CD14-positive monocyte (primary cell): ENCODE data around the gene DNAJA1. TPM values are rescaled to one million over a fixed set of nuclear protein-coding genes. Genes with fewer than 3 reads are reported as not detected.

ENCODE experiments used
- DNase-seq, 3 donors: peaks; one replicate each; pipeline ENCODE4 v3.0.0-alpha.2; 2011 to 2022
- H2AFZ ChIP-seq: 2 replicates; pipeline ENCODE4 v1.6.0; 2012; ENCODE audit warnings: mild to moderate bottlenecking, low read depth, low read length, inconsistent platforms; ENCODE audit not compliant: insufficient read depth, poor library complexity, severe bottlenecking
- H3K27ac ChIP-seq, 2 donors: 1 replicate in 1 of 2; 2 replicates in 1 of 2; pipeline ENCODE4 v1.5.1; 2012 to 2013; ENCODE audit warnings: low read length in 2 of 2, control low read depth in 1 of 2, inconsistent platforms in 1 of 2, low read depth in 1 of 2, mild to moderate bottlenecking in 1 of 2
- H3K27me3 ChIP-seq, 2 donors: one replicate each; pipeline versions ENCODE4 v1.6.0 to v1.6.1; 2011 to 2013; ENCODE audit warnings: low read length in 2 of 2; ENCODE audit not compliant: control insufficient read depth in 2 of 2, insufficient read depth in 2 of 2
- H3K36me3 ChIP-seq, 2 donors: replicated peaks in 1 of 2; 1 replicate in 1 of 2; 2 replicates in 1 of 2; pipeline versions ENCODE4 v1.5.1 to v1.6.1; 2012 to 2013; ENCODE audit warnings: low read length in 2 of 2, control low read depth in 1 of 2, inconsistent platforms in 1 of 2, mild to moderate bottlenecking in 1 of 2; ENCODE audit not compliant: insufficient read depth in 2 of 2, control insufficient read depth in 1 of 2
- H3K4me1 ChIP-seq, 2 donors: 1 replicate in 1 of 2; 2 replicates in 1 of 2; pipeline versions ENCODE4 v1.5.1 to v1.6.1; 2012 to 2013; ENCODE audit warnings: low read length in 2 of 2, control low read depth in 1 of 2, inconsistent platforms in 1 of 2, mild to moderate bottlenecking in 1 of 2, moderate library complexity in 1 of 2; ENCODE audit not compliant: insufficient read depth in 2 of 2, control insufficient read depth in 1 of 2
- H3K4me2 ChIP-seq: replicated peaks from 2 replicates; pipeline ENCODE3; 2012; ENCODE audit warnings: low read length, moderate library complexity, mild to moderate bottlenecking; ENCODE audit not compliant: poor library complexity, severe bottlenecking; ENCODE audit errors: extremely low read depth
- H3K4me3 ChIP-seq, 3 experiments: fragments of 200-600 bp in 1 of 3; sonication (generic) in 1 of 3; replicated peaks in 1 of 3; 1 replicate in 2 of 3; 2 replicates in 1 of 3; pipeline ENCODE4 v1.5.1; 2011 to 2013; ENCODE audit warnings: low read length in 3 of 3, mild to moderate bottlenecking in 3 of 3, control low read depth in 2 of 3, low read depth in 2 of 3, inconsistent platforms in 1 of 3, moderate library complexity in 1 of 3
- H3K79me2 ChIP-seq: 2 replicates; pipeline ENCODE4 v1.6.0; 2012; ENCODE audit warnings: mild to moderate bottlenecking, control low read depth, inconsistent platforms, low read length, moderate library complexity; ENCODE audit not compliant: insufficient read depth
- H3K9ac ChIP-seq: 2 replicates; pipeline ENCODE4 v1.6.0; 2017; ENCODE audit warnings: low read length, mild to moderate bottlenecking; ENCODE audit not compliant: insufficient read depth, poor library complexity, severe bottlenecking
- H3K9me3 ChIP-seq, 2 donors: replicated peaks in 1 of 2; 1 replicate in 1 of 2; 2 replicates in 1 of 2; pipeline versions ENCODE4 v1.5.1 to v1.6.1; 2012 to 2013; ENCODE audit warnings: low read length in 2 of 2, control low read depth in 1 of 2; ENCODE audit not compliant: control insufficient read depth in 1 of 2, insufficient read depth in 1 of 2
- H4K20me1 ChIP-seq: 2 replicates; pipeline ENCODE4 v1.6.0; 2012; ENCODE audit warnings: mild to moderate bottlenecking, low read length, control low read depth, moderate library complexity; ENCODE audit not compliant: insufficient read depth
- H3K27ac Mint-ChIP-seq, 7 donors: one replicate each; pipeline ENCODE4 v1.8.0; 2020; ENCODE audit warnings: mild to moderate bottlenecking in 7 of 7, mixed read lengths in 7 of 7, moderate library complexity in 6 of 7, inconsistent platforms in 2 of 7
- H3K27me3 Mint-ChIP-seq, 3 donors: one replicate each; pipeline ENCODE4 v1.8.0; 2021 to 2022; ENCODE audit warnings: low read depth in 3 of 3, mild to moderate bottlenecking in 3 of 3, mixed read lengths in 3 of 3, moderate library complexity in 3 of 3, inconsistent platforms in 1 of 3
- H3K36me3 Mint-ChIP-seq, 2 donors: one replicate each; pipeline ENCODE4 v1.8.0; 2020; ENCODE audit warnings: mixed read lengths in 2 of 2, inconsistent platforms in 1 of 2, mild to moderate bottlenecking in 1 of 2
- H3K4me1 Mint-ChIP-seq: one replicate; pipeline ENCODE4 v1.8.0; 2020; ENCODE audit warnings: mild to moderate bottlenecking, mixed read lengths
- H3K4me3 Mint-ChIP-seq, 2 donors: one replicate each; pipeline ENCODE4 v1.8.0; 2020; ENCODE audit warnings: mild to moderate bottlenecking in 2 of 2, mixed read lengths in 2 of 2, moderate library complexity in 1 of 2
- H3K9me3 Mint-ChIP-seq, 7 donors: one replicate each; pipeline ENCODE4 v1.8.0; 2020 to 2022; ENCODE audit warnings: mixed read lengths in 7 of 7, mild to moderate bottlenecking in 6 of 7, moderate library complexity in 6 of 7, inconsistent platforms in 2 of 7
- WGBS: methylation state at CpG from one replicate; pipeline ENCODE4 v1.1.5; 2013; ENCODE audit warnings: missing lambda C conversion rate; ENCODE audit not compliant: insufficient coverage; 5-methylcytosine and 5-hydroxymethylcytosine counted together
- intact Hi-C, 2 donors: fragments of 100-400 bp; cut with micrococcal nuclease; formaldehyde crosslinking; loops; one replicate each; pipeline versions ENCODE4 v1.15.0 to v1.15.1; 2023
- polyA plus RNA-seq, 3 donors: library from polyadenylated mRNA; depleted of rRNA in 1 of 3; unstranded in 2 of 3; stranded (reverse) in 1 of 3; fragments of 300-500 nt in 2 of 3; fragments of >200 nt in 1 of 3; fragmentation: Illumina TruSeq in 2 of 3; gene quantifications; 1 replicate in 2 of 3; 2 replicates in 1 of 3; pipeline ENCODE4 v1.2.3, GENCODE V29; 2012 to 2021
- TF ChIP-seq, protein P1 (sequence below): fragments of 200-600 bp; IDR thresholded peaks from one replicate; pipeline ENCODE4 v1.8.0; 2022; ENCODE audit warnings: antibody characterized with exemption, mild to moderate bottlenecking

Gene DNAJA1
- polyA plus RNA-seq, 3 donors, result 73.3 to 112 (median 93.6) TPM

DNA sequence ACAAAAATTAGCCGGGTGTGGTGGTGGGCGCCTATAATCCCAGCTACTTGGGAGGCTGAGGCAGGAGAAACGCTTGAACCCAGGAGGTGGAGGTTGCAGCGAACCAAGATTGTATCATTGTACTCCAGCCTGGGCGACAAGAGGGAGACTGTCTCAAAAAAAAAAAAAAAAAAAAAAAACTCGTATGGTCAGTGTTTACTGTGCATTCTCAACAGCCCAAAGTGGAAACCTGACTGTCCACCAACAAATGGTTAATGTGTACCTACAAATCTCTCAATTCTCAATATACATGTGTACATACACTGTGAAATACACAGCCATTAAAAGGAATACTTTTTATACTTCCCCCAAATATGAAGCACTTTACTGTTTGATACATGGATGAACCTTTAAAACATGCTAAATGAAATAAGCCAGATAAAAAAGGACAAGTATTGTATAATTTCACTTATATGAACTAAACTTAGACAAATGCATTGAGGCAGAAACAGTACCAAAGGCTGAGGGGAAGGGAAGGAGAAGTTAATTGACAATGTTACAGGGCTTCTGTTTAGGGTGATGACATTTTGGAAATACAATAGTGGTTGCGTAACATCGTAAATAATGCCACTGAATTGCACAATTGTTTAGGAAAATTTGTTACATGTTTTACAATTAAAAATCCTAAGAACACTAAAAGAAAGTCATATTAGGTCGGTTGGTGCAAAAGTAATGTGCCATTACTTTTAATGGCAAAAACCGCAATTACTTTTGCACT is 16.5 kb downstream of the DNAJA1 start:
- Histone ChIP-seq H3K27ac (peak overlapping the region; percentile 49 to 50), H3K4me1 (peaks cover 50 to 56% of the 10 kb centered on the region in 2 donors), H3K9ac (no peak overlapping the region), H3K4me3 (no peak overlapping the region), H3K4me2 (peak overlapping the region; percentile 41), H3K79me2 (peaks cover 27% of the 10 kb centered on the region), H3K36me3 (peaks cover 40 to 49% of the 10 kb centered on the region in 2 donors), H3K9me3 (no peaks in the 10 kb centered on the region), H2AFZ (no peak overlapping the region), H4K20me1 (peaks cover 35% of the 10 kb centered on the region), H3K27me3 (no peaks in the 10 kb centered on the region)
- TF ChIP-seq, protein P1, sequence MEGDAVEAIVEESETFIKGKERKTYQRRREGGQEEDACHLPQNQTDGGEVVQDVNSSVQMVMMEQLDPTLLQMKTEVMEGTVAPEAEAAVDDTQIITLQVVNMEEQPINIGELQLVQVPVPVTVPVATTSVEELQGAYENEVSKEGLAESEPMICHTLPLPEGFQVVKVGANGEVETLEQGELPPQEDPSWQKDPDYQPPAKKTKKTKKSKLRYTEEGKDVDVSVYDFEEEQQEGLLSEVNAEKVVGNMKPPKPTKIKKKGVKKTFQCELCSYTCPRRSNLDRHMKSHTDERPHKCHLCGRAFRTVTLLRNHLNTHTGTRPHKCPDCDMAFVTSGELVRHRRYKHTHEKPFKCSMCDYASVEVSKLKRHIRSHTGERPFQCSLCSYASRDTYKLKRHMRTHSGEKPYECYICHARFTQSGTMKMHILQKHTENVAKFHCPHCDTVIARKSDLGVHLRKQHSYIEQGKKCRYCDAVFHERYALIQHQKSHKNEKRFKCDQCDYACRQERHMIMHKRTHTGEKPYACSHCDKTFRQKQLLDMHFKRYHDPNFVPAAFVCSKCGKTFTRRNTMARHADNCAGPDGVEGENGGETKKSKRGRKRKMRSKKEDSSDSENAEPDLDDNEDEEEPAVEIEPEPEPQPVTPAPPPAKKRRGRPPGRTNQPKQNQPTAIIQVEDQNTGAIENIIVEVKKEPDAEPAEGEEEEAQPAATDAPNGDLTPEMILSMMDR, result no peak
- 90% methylated on average over 2 of the region's 10 CpGs for WGBS
- H3K27ac Mint-ChIP-seq, result peak overlapping the region; percentile 79 to 95 (median 89)
- intact Hi-C loops, result loop anchor here in 1 of 2 donors (5.0 kb wide), 1 partner anchor 36 kb away; the partner anchor contains the start of gene SMU1
- H3K4me1 Mint-ChIP-seq, result peaks cover 47% of the 10 kb centered on the region
- H3K36me3 Mint-ChIP-seq, result peaks cover 31 to 44% of the 10 kb centered on the region in 2 donors
- no peaks in the 10 kb centered on the region for H3K9me3 Mint-ChIP-seq
- peak overlapping the region in 1 of 2 donors; percentile 51 for H3K4me3 Mint-ChIP-seq
- no peaks in the 10 kb centered on the region for H3K27me3 Mint-ChIP-seq
- peak; percentile 51 to 88 (median 75) for DNase-seq

DNA sequence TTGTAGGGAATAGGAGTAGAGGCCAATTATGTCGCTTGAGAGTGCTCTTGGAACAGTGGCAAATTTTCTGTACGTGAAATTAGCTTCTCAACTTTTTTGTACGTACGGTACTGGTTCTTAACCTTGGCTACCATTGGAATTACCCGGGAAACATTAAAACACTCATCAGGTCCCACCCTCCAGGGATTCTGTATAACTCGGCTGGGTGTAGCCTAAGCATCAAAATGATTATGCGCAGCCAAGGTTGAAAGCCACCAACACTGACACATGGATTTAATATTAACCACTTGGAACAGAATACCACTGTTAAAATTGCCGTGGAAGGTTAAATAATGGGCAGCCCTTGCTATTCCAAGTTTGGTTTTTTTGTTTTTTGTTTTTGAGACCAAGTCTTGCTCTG is 17.4 kb downstream of the DNAJA1 start:
- peaks cover 50 to 56% of the 10 kb centered on the region in 2 donors for H3K4me1 ChIP-seq
- intact Hi-C loops, result loop anchor here in 1 of 2 donors (5.0 kb wide), 1 partner anchor 35 kb away; the partner anchor contains the start of gene SMU1
- no peaks in the 10 kb centered on the region for H3K9me3 ChIP-seq
- DNase-seq, result no peak
- H3K9me3 Mint-ChIP-seq, result no peaks in the 10 kb centered on the region
- peaks cover 40 to 48% of the 10 kb centered on the region in 2 donors for H3K36me3 ChIP-seq
- peak overlapping the region in 1 of 2 donors; percentile 50 for H3K27ac ChIP-seq
- peak overlapping the region in 5 of 7 donors; percentile 54 to 95 (median 89) for H3K27ac Mint-ChIP-seq
- no peak overlapping the region for H2AFZ ChIP-seq
- peaks cover 18% of the 10 kb centered on the region for H3K79me2 ChIP-seq
- H3K4me1 Mint-ChIP-seq, result peaks cover 47% of the 10 kb centered on the region
- TF ChIP-seq, protein P1, result no peak
- no peak overlapping the region for H3K4me2 ChIP-seq
- H4K20me1 ChIP-seq, result peaks cover 26% of the 10 kb centered on the region
- 97% methylated on average over 5 of the region's 8 CpGs for WGBS
- H3K4me3 Mint-ChIP-seq, result no peak overlapping the region
- H3K9ac ChIP-seq, result no peak overlapping the region
- H3K27me3 Mint-ChIP-seq, result no peaks in the 10 kb centered on the region
- peaks cover 32 to 44% of the 10 kb centered on the region in 2 donors for H3K36me3 Mint-ChIP-seq
- H3K4me3 ChIP-seq, result no peak overlapping the region
- H3K27me3 ChIP-seq, result no peaks in the 10 kb centered on the region
